HEK293 (cell line): Measurements from ENCODE around the gene PCBP3.

Source experiments
- CTCF ChIA-PET: fragments of 350-600 bp; formaldehyde crosslinking; extraction: SDS; loops from one replicate; lab custom pipeline; 2021; ENCODE audit warnings: antibody characterized with exemption; lab: Yijun Ruan, JAX
- POLR2A ChIA-PET: fragments of 300-600 bp; formaldehyde crosslinking; extraction: SDS; loops from one replicate; lab custom pipeline; 2020; ENCODE audit warnings: antibody characterized with exemption, inconsistent platforms; lab: Yijun Ruan, JAX
- H3K27ac ChIP-seq: fragments of 200-500 bp; sonication (Bioruptor generic); 2 replicates; pipeline ENCODE4 v1.5.1; 2014; ENCODE audit warnings: low read depth, low read length, control low read depth, inconsistent platforms; ENCODE audit errors: extremely low read depth
- H3K36me3 ChIP-seq, 2 experiments: fragments of 200-500 bp in 1 of 2; sonication (Bioruptor generic) in 1 of 2; 1 replicate in 1 of 2; 2 replicates in 1 of 2; pipeline ENCODE4 v1.5.1; 2014 to 2017; ENCODE audit warnings: inconsistent platforms in 2 of 2, low read length in 2 of 2; ENCODE audit not compliant: control insufficient read depth in 2 of 2, insufficient read depth in 1 of 2
- H3K4me1 ChIP-seq: fragments of 200-500 bp; sonication (Bioruptor generic); 2 replicates; pipeline ENCODE4 v1.5.1; 2014; ENCODE audit warnings: mild to moderate bottlenecking, low read length, inconsistent platforms; ENCODE audit not compliant: control insufficient read depth, insufficient read depth
- H3K4me3 ChIP-seq: 2 replicates; pipeline ENCODE4 v1.5.1; 2011; ENCODE audit warnings: low read depth, mild to moderate bottlenecking, control low read depth, low read length, moderate library complexity
- H3K9me3 ChIP-seq: fragments of 200-500 bp; sonication (Bioruptor generic); 2 replicates; pipeline ENCODE4 v1.5.1; 2014; ENCODE audit warnings: low read depth, low read length, inconsistent platforms; ENCODE audit not compliant: control insufficient read depth, insufficient read depth
- EGR2 ChIP-seq: fragments of 450-650 bp; formaldehyde crosslinking; IDR thresholded peaks from 2 replicates; pipeline ENCODE4 v1.5.1; 2016; ENCODE audit warnings: low read depth, missing biosample characterization, missing genetic modification characterization
- KLF1 ChIP-seq: fragments of 450-650 bp; formaldehyde crosslinking; IDR thresholded peaks from 2 replicates; pipeline ENCODE4 v1.5.1; 2016; ENCODE audit warnings: missing biosample characterization, missing genetic modification characterization
- MEIS1 ChIP-seq: sonication (generic); formaldehyde crosslinking; IDR thresholded peaks from 2 replicates; pipeline ENCODE4 v1.8.1; 2022; ENCODE audit warnings: missing genetic modification reagents, mild to moderate bottlenecking, borderline replicate concordance
- OSR2 ChIP-seq: fragments of 450-650 bp; formaldehyde crosslinking; IDR thresholded peaks from 2 replicates; pipeline ENCODE4 v1.5.1; 2016; ENCODE audit warnings: missing biosample characterization, missing genetic modification characterization
- RBAK ChIP-seq: fragments of 450-650 bp; formaldehyde crosslinking; IDR thresholded peaks from 2 replicates; pipeline ENCODE4 v1.5.1; 2016; ENCODE audit warnings: missing biosample characterization, missing genetic modification characterization
- REST ChIP-seq: fragments of 450-650 bp; formaldehyde crosslinking; IDR thresholded peaks from 2 replicates; pipeline ENCODE4 v1.5.1; 2016; ENCODE audit warnings: missing biosample characterization, missing genetic modification characterization
- ZFHX2 ChIP-seq: fragments of 450-650 bp; formaldehyde crosslinking; conservative IDR thresholded peaks from 2 replicates; pipeline ENCODE4 v1.5.1; 2016; ENCODE audit warnings: missing biosample characterization, missing genetic modification characterization
- ZNF433 ChIP-seq: fragments of 450-650 bp; formaldehyde crosslinking; IDR thresholded peaks from 2 replicates; pipeline ENCODE4 v1.5.1; 2016; ENCODE audit warnings: missing biosample characterization, missing genetic modification characterization, low read depth
- ZNF529 ChIP-seq: fragments of 450-650 bp; formaldehyde crosslinking; IDR thresholded peaks from 2 replicates; pipeline ENCODE4 v1.5.1; 2017; ENCODE audit warnings: missing genetic modification characterization, missing biosample characterization; ENCODE audit not compliant: insufficient replicate concordance
- ZNF548 ChIP-seq: fragments of 450-650 bp; formaldehyde crosslinking; IDR thresholded peaks from 2 replicates; pipeline ENCODE4 v1.5.1; 2016; ENCODE audit warnings: missing biosample characterization, missing genetic modification characterization
- ZNF596 ChIP-seq: fragments of 450-650 bp; IDR thresholded peaks from 2 replicates; pipeline ENCODE4 v1.5.0; 2018; ENCODE audit warnings: missing biosample characterization, mild to moderate bottlenecking, missing genetic modification characterization, moderate library complexity
- ZNF670 ChIP-seq: fragments of 450-650 bp; formaldehyde crosslinking; IDR thresholded peaks from 2 replicates; pipeline ENCODE4 v1.5.1; 2016; ENCODE audit warnings: missing biosample characterization, missing genetic modification characterization, low read depth
- ZSCAN23 ChIP-seq: fragments of 450-650 bp; formaldehyde crosslinking; IDR thresholded peaks from 2 replicates; pipeline ENCODE4 v1.5.1; 2016; ENCODE audit warnings: missing biosample characterization, missing genetic modification characterization
- TF ChIP-seq, protein P1 (sequence below): fragments of 450-650 bp; formaldehyde crosslinking; IDR thresholded peaks from 2 replicates; pipeline ENCODE4 v1.5.1; 2016; ENCODE audit warnings: missing biosample characterization, missing genetic modification characterization

Gene PCBP3

DNA sequence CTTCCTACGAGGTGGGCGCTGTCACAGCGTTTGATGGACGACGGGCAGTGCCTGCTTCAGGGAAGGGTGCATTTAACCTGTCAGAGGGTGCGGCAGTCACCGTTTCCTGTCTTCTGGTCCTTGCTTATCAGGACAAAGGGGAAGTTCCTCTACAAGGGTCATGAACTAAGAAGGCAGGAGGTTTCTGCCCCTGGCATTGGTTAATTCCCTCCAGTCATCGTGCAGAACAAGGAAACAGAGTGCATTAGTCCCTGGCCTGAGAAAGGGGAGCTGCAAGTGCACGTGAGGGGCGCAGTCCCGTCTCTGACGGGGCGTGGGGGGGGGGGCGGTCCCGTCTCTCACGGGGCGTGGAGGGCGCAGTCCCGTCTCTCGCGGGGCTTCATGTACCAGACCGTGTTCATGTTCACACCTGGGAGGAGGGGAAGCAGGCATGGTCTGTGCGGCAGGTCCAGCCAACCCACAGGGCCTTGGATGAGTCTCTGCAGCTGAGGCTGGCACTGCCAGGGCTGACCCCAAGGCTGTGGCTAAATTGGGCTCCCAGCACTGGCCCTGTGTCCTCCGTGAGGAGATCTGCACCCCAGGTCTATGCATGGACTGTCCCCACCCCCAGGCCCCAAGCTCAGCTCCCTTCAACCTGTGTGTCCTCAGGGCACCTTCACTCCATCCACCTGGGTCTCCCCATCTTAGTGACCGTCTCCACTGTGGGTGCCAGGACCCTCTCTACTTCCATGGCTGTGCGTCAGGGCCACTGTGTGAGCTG is 248.8 kb downstream of the PCBP3 start:
- POLR2A ChIA-PET: interaction anchor here (0.7 kb wide), 1 partner anchor 17 kb away, joined by 8 read pairs; no protein-coding TSS in a partner anchor
- no peaks in the 10 kb centered on the region for H3K4me1 ChIP-seq
- no peak overlapping the region for H3K27ac ChIP-seq
- H3K9me3 ChIP-seq: no peaks in the 10 kb centered on the region
- no peaks in the 10 kb centered on the region for H3K36me3 ChIP-seq
- CTCF ChIA-PET: interaction anchor here (1.3 to 4.0 kb wide), 2 partner anchors 12 to 14 kb away, joined by 4 to 24 read pairs; no protein-coding TSS in a partner anchor
- TF ChIP-seq ZNF433 (tag by site-specific recombination) (no peak), ZNF670 (tag by site-specific recombination) (no peak), ZNF529 (tag by site-specific recombination) (no peak)
- TF ChIP-seq, all 188 proteins: peak for 0
- no peak overlapping the region for H3K4me3 ChIP-seq

DNA sequence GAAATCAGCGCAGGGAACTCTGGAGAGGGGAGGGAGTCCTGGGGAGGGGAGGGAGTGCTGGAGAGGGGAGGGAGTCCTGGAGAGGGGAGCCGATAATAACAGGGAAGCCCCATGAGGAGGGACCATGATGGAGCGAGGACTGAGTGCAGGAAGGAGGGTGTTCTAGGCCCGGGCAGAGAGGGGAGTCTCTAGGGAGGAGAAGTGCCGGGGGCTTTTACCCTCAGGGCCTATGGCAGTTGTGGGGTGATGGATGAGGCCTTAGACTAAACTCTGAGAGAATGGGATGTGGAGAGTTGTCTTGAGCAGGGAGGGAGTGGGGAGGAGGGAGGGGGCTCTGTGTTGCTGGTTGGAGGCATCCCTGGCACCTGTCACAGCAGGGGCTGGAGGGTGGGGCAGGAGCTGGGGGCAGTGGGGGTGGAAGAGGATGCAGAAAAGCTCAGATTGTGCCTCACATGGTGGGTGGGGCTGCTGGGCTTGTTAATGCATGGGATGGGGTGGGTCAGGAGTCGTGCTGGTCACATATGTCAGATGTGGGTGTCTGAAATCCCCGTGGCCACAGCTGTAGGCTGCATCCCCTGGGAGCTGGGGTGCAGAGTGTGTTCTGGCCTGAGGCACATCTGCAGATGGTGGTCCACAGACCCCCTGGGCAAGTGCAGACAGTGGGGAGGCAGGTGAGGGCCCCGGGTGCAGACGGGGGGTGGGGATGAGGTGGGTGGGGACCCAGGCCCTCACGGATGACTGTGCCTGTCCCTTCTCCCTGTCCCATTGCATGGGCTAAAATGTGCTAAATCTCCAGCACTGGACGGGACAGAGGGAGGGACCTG is 249.6 kb downstream of the PCBP3 start:
- POLR2A ChIA-PET: interaction anchor here (0.7 kb wide), 1 partner anchor 18 kb away, joined by 8 read pairs; no protein-coding TSS in a partner anchor
- TF ChIP-seq ZNF596 (tag by site-specific recombination) (no peak), EGR2 (tag by site-specific recombination) (peak; percentile 77), ZFHX2 (tag by site-specific recombination) (peak; percentile 55; the same call in 1 of the 2 replicates), KLF1 (peak; percentile 74)
- CTCF ChIA-PET: interaction anchor here (1.3 to 4.0 kb wide), 3 partner anchors 12 to 30 kb away, joined by 4 to 24 read pairs (median 4); no protein-coding TSS in a partner anchor

GRCh38 chr21:45893740-45894449 is 250.4 kb downstream of the PCBP3 start:
- POLR2A ChIA-PET: no interaction called here
- no peaks in the 10 kb centered on the region for H3K9me3 ChIP-seq
- no peak overlapping the region for H3K27ac ChIP-seq
- no peaks in the 10 kb centered on the region for H3K4me1 ChIP-seq
- no peaks in the 10 kb centered on the region for H3K36me3 ChIP-seq
- H3K4me3 ChIP-seq: no peak overlapping the region
- no peak for TF ChIP-seq REST (tag by site-specific recombination)
- no peak for TF ChIP-seq RBAK
- TF ChIP-seq ZNF548 (tag by site-specific recombination): no peak
- TF ChIP-seq, protein P1, sequence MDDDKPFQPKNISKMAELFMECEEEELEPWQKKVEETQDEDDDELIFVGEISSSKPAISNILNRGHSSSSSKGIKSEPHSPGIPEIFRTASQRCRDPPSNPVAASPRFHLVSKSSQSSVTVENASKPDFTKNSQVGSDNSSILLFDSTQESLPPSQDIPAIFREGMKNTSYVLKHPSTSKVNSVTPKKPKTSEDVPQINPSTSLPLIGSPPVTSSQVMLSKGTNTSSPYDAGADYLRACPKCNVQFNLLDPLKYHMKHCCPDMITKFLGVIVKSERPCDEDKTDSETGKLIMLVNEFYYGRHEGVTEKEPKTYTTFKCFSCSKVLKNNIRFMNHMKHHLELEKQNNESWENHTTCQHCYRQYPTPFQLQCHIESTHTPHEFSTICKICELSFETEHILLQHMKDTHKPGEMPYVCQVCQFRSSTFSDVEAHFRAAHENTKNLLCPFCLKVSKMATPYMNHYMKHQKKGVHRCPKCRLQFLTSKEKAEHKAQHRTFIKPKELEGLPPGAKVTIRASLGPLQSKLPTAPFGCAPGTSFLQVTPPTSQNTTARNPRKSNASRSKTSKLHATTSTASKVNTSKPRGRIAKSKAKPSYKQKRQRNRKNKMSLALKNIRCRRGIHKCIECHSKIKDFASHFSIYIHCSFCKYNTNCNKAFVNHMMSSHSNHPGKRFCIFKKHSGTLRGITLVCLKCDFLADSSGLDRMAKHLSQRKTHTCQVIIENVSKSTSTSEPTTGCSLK (tag by site-specific recombination): no peak
- TF ChIP-seq MEIS1 (CRISPR knock-in tag): no peak
- no peak for TF ChIP-seq ZSCAN23
- no peak for TF ChIP-seq OSR2 (tag by site-specific recombination)
- TF ChIP-seq, all 188 proteins: peak for 0
- CTCF ChIA-PET: interaction anchor here (1.4 to 4.0 kb wide), 2 partner anchors 13 to 29 kb away, joined by 4 to 24 read pairs; no protein-coding TSS in a partner anchor

More for the DNA sequence above, 249.6 kb downstream of the PCBP3 start:
- Histone ChIP-seq H3K9me3 (no peaks in the 10 kb centered on the region), H3K36me3 (no peaks in the 10 kb centered on the region), H3K4me3 (no peak overlapping the region), H3K4me1 (no peaks in the 10 kb centered on the region), H3K27ac (no peak overlapping the region)
